GM19468 (cell line): ENCODE data around the gene MED31.
"Not testable (repeated sequence)": the region's sequence is repeated elsewhere in the genome, so short reads cannot be mapped to it uniquely, and the experiment has no call there.

Experiments
- ATAC-seq: cut with Tn5 transposase; IDR thresholded peaks from one replicate; pipeline ENCODE4 v1.9.1; 2021; ENCODE audit warnings: mild to moderate bottlenecking, moderate library complexity, moderate number of reproducible peaks; ENCODE audit not compliant: unreplicated experiment; ENCODE audit errors: extremely low read depth

The MED31 gene

GRCh38 chr17:6677946-6678345, 26.5 kb upstream of the MED31 start:
- ATAC-seq, result no peak

- ATAC-seq, result no peak
Measured at GRCh38 chr17:6677158-6677831, 25.9 kb upstream of the MED31 start.

GRCh38 chr17:6676802-6677157, 25.4 kb upstream of the MED31 start:
- no peak for ATAC-seq

GRCh38 chr17:6675201-6675825, 23.9 kb upstream of the MED31 start:
- ATAC-seq, result no peak

- ATAC-seq, result no peak
Measured at GRCh38 chr17:6674586-6674985, 23.2 kb upstream of the MED31 start.

GRCh38 chr17:6671431-6671830, 20.0 kb upstream of the MED31 start:
- no peak for ATAC-seq

- no peak for ATAC-seq
Measured at GRCh38 chr17:6670999-6671398, 19.6 kb upstream of the MED31 start.

- ATAC-seq, result no peak
Measured at GRCh38 chr17:6670571-6670970, 19.2 kb upstream of the MED31 start.

GRCh38 chr17:6669479-6670212, 18.2 kb upstream of the MED31 start:
- no peak for ATAC-seq

GRCh38 chr17:6668727-6669425, 17.5 kb upstream of the MED31 start:
- ATAC-seq, result no peak

GRCh38 chr17:6668219-6668618, 16.8 kb upstream of the MED31 start:
- ATAC-seq, result no peak

- ATAC-seq, result no peak
Measured at GRCh38 chr17:6667516-6667915, 16.1 kb upstream of the MED31 start.

GRCh38 chr17:6666557-6666956, 15.2 kb upstream of the MED31 start:
- ATAC-seq, result no peak

- no peak for ATAC-seq
Measured at GRCh38 chr17:6666077-6666521, 14.7 kb upstream of the MED31 start.

- not testable (repeated sequence) for ATAC-seq
Measured at GRCh38 chr17:6663200-6663599, 11.8 kb upstream of the MED31 start.

GRCh38 chr17:6661464-6661848, 10.1 kb upstream of the MED31 start:
- ATAC-seq, result no peak

- no peak for ATAC-seq
Measured at GRCh38 chr17:6660805-6661463, 9.5 kb upstream of the MED31 start.

GRCh38 chr17:6660101-6660500, 8.7 kb upstream of the MED31 start:
- no peak for ATAC-seq

GRCh38 chr17:6658411-6658810, 7.0 kb upstream of the MED31 start:
- not testable (repeated sequence) for ATAC-seq

- ATAC-seq, result no peak
Measured at GRCh38 chr17:6657633-6658287, 6.4 kb upstream of the MED31 start.
